Hepatocyte (in vitro differentiated cells): ENCODE measurements around the gene DLG2. TPM values are rescaled to one million over a fixed set of nuclear protein-coding genes. Genes with fewer than 3 reads are reported as not detected.

Experiments
- DNase-seq: peaks from one replicate; pipeline ENCODE4 v3.0.0-alpha.2; 2016; ENCODE audit warnings: low spot score
- H2AFZ ChIP-seq: fragments of 200-600 bp; sonication (generic); 2 replicates; pipeline ENCODE4 v1.6.0; 2016; ENCODE audit warnings: antibody characterized with exemption, mild to moderate bottlenecking
- H3K27ac ChIP-seq: fragments of 200-600 bp; sonication (generic); 2 replicates; pipeline ENCODE4 v1.5.1; 2016; ENCODE audit warnings: mild to moderate bottlenecking
- H3K27me3 ChIP-seq: fragments of 200-600 bp; sonication (generic); 2 replicates; pipeline ENCODE4 v1.6.1; 2016
- H3K36me3 ChIP-seq: fragments of 200-600 bp; sonication (generic); replicated peaks from 2 replicates; pipeline ENCODE4 v1.5.1; 2016; ENCODE audit warnings: low read depth; ENCODE audit not compliant: insufficient read depth
- H3K4me1 ChIP-seq: fragments of 200-600 bp; sonication (generic); 2 replicates; pipeline ENCODE4 v1.5.1; 2016; ENCODE audit warnings: mild to moderate bottlenecking, moderate library complexity; ENCODE audit not compliant: insufficient read depth
- H3K4me2 ChIP-seq: fragments of 200-600 bp; sonication (generic); 2 replicates; pipeline ENCODE4 v1.6.0; 2016
- H3K4me3 ChIP-seq: fragments of 200-600 bp; sonication (generic); 2 replicates; pipeline ENCODE4 v1.5.1; 2016; ENCODE audit warnings: mild to moderate bottlenecking
- H3K79me2 ChIP-seq: fragments of 200-600 bp; sonication (generic); 2 replicates; pipeline ENCODE4 v1.6.0; 2017; ENCODE audit warnings: mild to moderate bottlenecking
- H3K9me2 ChIP-seq: fragments of 200-600 bp; sonication (generic); replicated peaks from 2 replicates; pipeline ENCODE4 v1.6.0; 2017; ENCODE audit warnings: mild to moderate bottlenecking; ENCODE audit not compliant: insufficient read depth
- H3K9me3 ChIP-seq: fragments of 200-600 bp; sonication (generic); 2 replicates; pipeline ENCODE4 v1.5.1; 2016; ENCODE audit warnings: low read depth, mild to moderate bottlenecking
- H4K20me1 ChIP-seq: fragments of 200-600 bp; sonication (generic); 2 replicates; pipeline ENCODE4 v1.6.0; 2016; ENCODE audit warnings: mild to moderate bottlenecking; ENCODE audit not compliant: insufficient read depth, poor library complexity, severe bottlenecking
- EZH2 ChIP-seq: fragments of 200-600 bp; sonication (generic); IDR thresholded peaks from 2 replicates; pipeline ENCODE4 v1.6.1; 2016; ENCODE audit warnings: antibody characterized with exemption, mild to moderate bottlenecking, borderline replicate concordance
- EZH2phosphoT487 ChIP-seq: fragments of 200-600 bp; sonication (generic); IDR thresholded peaks from one replicate; pipeline ENCODE4 v1.6.1; 2018; ENCODE audit warnings: antibody characterized with exemption, mild to moderate bottlenecking, low read depth, moderate library complexity; ENCODE audit not compliant: unreplicated experiment, severe bottlenecking
- WGBS: methylation state at CpG from one replicate; pipeline ENCODE4 v1.1.6; 2016; ENCODE audit warnings: low lambda C conversion rate; ENCODE audit errors: missing lambda C conversion rate; 5-methylcytosine and 5-hydroxymethylcytosine counted together
- polyA plus RNA-seq: library from polyadenylated mRNA; unstranded; fragments of >200 nt; fragmentation: Nextera tagmentation; extraction: Ambion mirVana; gene quantifications from 2 replicates; pipeline ENCODE4 v1.2.1, GENCODE V29; 2016
- total RNA-seq: library from RNA; depleted of rRNA; stranded (reverse); fragments of >200 nt; gene quantifications from 2 replicates; pipeline ENCODE4 v1.2.3, GENCODE V29; 2014
- TF ChIP-seq, protein P1 (sequence below): fragments of 200-600 bp; sonication (generic); IDR thresholded peaks from 2 replicates; pipeline ENCODE4 v1.5.1; 2016; ENCODE audit warnings: antibody characterized with exemption, mild to moderate bottlenecking; ENCODE audit not compliant: poor library complexity

The DLG2 gene
- total and polyA plus RNA-seq, 2 experiments from 2014 or later: 2.6 to 6.8 TPM

DNA sequence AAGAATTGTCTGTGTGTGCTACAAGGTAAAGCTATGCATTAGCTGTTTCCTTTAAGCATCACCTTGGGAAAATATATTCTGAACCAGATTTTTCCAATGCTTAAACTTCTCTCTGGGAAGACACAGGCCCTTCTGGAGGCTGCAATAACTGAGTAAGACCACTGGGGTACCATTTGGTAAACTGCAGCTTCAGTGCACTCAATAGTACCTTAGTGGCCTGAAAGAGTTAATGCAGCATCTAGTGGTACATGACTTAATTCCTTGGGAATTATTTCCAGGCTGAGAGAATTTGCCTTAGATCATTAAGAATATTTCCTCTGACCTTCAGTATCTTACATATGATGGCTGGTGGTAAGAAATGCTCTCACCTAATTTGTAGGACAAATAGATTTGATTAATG, 727.4 kb downstream of the DLG2 start:
- Histone ChIP-seq H3K27ac (no peak overlapping the region), H3K9me3 (no peaks in the 10 kb centered on the region), H3K4me3 (no peak overlapping the region), H3K27me3 (no peaks in the 10 kb centered on the region), H3K4me1 (no peaks in the 10 kb centered on the region), H3K36me3 (no peaks in the 10 kb centered on the region), H2AFZ (no peak overlapping the region), H3K79me2 (no peaks in the 10 kb centered on the region), H3K4me2 (no peak overlapping the region), H4K20me1 (no peaks in the 10 kb centered on the region), H3K9me2 (no peaks in the 10 kb centered on the region)
- DNase-seq: no peak
- TF ChIP-seq EZH2 (no peak), EZH2phosphoT487 (no peak)
- TF ChIP-seq, protein P1, sequence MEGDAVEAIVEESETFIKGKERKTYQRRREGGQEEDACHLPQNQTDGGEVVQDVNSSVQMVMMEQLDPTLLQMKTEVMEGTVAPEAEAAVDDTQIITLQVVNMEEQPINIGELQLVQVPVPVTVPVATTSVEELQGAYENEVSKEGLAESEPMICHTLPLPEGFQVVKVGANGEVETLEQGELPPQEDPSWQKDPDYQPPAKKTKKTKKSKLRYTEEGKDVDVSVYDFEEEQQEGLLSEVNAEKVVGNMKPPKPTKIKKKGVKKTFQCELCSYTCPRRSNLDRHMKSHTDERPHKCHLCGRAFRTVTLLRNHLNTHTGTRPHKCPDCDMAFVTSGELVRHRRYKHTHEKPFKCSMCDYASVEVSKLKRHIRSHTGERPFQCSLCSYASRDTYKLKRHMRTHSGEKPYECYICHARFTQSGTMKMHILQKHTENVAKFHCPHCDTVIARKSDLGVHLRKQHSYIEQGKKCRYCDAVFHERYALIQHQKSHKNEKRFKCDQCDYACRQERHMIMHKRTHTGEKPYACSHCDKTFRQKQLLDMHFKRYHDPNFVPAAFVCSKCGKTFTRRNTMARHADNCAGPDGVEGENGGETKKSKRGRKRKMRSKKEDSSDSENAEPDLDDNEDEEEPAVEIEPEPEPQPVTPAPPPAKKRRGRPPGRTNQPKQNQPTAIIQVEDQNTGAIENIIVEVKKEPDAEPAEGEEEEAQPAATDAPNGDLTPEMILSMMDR: no peak

DNA sequence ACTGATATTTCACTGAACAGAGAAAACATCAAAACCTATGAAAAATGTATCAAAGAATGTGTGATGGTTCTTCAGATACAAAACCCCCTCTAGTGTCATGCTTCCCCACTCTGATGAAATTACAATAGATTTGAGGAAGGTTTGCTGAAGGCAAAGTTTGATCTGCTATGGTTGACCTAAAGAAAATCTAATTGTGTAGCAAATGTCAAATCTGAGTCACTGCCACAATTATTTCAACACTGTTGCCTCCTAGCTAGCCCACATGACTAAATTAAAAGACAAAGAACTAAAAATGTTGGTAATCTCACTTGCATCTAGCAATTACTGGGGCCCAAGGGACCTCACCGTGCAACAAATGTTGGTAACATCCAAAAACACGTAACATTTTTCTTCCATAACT, 728.0 kb downstream of the DLG2 start:
- Histone ChIP-seq H3K27ac (no peak overlapping the region), H3K4me1 (no peaks in the 10 kb centered on the region), H3K4me2 (no peak overlapping the region), H2AFZ (no peak overlapping the region), H3K9me2 (no peaks in the 10 kb centered on the region), H3K27me3 (no peaks in the 10 kb centered on the region), H3K36me3 (no peaks in the 10 kb centered on the region), H3K9me3 (no peaks in the 10 kb centered on the region), H4K20me1 (no peaks in the 10 kb centered on the region), H3K4me3 (no peak overlapping the region), H3K79me2 (no peaks in the 10 kb centered on the region)
- 92% methylated on average over 2 of the region's 2 CpGs for WGBS
- TF ChIP-seq, protein P1: no peak
- TF ChIP-seq EZH2 (no peak), EZH2phosphoT487 (no peak)
- DNase-seq: no peak

DNA sequence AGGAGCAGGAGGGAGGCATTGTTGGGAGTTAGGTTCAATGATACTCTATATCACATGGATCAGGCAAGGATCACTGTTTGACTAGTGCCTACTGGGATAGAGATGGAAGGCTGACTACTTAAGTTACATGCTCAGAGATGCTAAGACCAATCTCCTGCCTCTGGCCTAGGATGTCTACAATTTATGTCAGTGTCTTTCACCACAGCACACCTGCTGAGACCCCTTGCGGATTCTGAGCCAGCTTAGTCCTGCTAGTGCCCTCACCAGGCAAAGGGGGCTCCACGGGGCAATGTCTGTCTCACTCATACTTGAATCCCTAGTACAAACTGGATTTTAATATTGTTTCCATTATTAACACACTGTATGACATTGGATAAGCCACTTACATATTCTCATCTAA, 732.5 kb downstream of the DLG2 start:
- Histone ChIP-seq H3K27ac (no peak overlapping the region), H2AFZ (no peak overlapping the region), H3K27me3 (no peaks in the 10 kb centered on the region), H3K36me3 (no peaks in the 10 kb centered on the region), H3K4me2 (no peak overlapping the region), H3K9me2 (no peaks in the 10 kb centered on the region), H3K9me3 (no peaks in the 10 kb centered on the region), H3K4me3 (no peak overlapping the region), H3K79me2 (no peaks in the 10 kb centered on the region), H3K4me1 (no peaks in the 10 kb centered on the region), H4K20me1 (no peaks in the 10 kb centered on the region)
- TF ChIP-seq, protein P1: no peak
- TF ChIP-seq EZH2phosphoT487 (no peak), EZH2 (no peak)
- no peak for DNase-seq
- 89% methylated on average over 2 of the region's 2 CpGs for WGBS

DNA sequence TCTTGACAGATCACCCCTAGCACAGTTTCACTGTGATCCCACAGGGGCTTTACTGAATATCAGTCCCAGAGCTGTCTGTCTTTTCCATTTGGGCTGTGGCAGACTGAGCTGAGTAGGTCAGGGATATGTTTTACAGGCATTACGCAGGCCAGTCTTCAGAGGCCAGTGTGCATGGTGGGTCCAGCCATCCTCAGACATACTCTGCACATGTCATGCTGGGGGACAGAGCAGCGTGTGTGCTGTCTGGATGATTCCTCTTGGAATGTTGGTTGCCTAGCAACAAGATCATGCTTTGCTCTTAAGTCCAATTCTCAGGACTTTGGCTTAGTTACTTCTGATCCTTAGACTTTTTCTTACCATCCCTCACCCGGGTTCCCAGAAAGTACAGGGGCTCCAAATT, 736.5 kb downstream of the DLG2 start:
- no peak overlapping the region for H3K27ac ChIP-seq
- H3K9me2 ChIP-seq: no peaks in the 10 kb centered on the region
- TF ChIP-seq, protein P1: no peak
- TF ChIP-seq EZH2 (no peak), EZH2phosphoT487 (no peak)
- H3K4me3 ChIP-seq: no peak overlapping the region
- DNase-seq: peak; percentile 21
- no peaks in the 10 kb centered on the region for H3K4me1 ChIP-seq
- no peak overlapping the region for H3K4me2 ChIP-seq
- no peaks in the 10 kb centered on the region for H3K36me3 ChIP-seq
- no peaks in the 10 kb centered on the region for H3K9me3 ChIP-seq
- H3K27me3 ChIP-seq: no peaks in the 10 kb centered on the region
- no peaks in the 10 kb centered on the region for H3K79me2 ChIP-seq
- 46% methylated on average over 3 of the region's 3 CpGs for WGBS
- H2AFZ ChIP-seq: no peak overlapping the region
- H4K20me1 ChIP-seq: no peaks in the 10 kb centered on the region
